ENCODE results near the gene BRK1.
"Not testable (repeated sequence)": the region's sequence is repeated elsewhere in the genome, so short reads cannot be mapped to it uniquely, and the experiment has no call there.

BRK1 gene

DNA sequence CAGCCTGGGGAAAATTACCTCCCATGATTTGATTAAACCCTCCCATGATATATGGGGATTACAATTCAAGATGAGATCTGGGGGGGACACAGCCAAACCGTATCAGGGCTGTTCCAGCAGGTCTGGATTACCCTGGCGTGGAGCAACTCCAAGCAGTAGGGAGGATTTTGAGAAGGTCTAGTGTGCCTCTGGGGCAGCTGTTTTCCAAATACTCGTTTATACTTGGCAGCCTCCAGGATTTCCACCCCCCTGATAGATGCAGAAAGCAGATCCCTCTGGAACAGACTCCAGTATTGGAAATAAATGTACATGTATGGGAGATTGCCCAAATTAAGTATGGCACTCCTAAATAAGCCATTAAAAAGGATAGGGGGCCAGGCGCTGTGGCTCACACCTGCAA is 41.6 kb downstream of the BRK1 start:
- H2AFZ ChIP-seq (ENCODE audit: low read depth, low read length, severe bottlenecking) = no peak overlapping the region
- H3K27me3 ChIP-seq (ENCODE audit: low read length) = no peaks in the 10 kb centered on the region
- peaks cover 4% of the 10 kb centered on the region; the same call in 1 of the 2 replicates for H3K36me3 ChIP-seq (ENCODE audit: low read length)
- no peaks in the 10 kb centered on the region for H3K9me3 ChIP-seq (ENCODE audit: insufficient read depth, low read length)
- H4K20me1 ChIP-seq (ENCODE audit: low read depth, low read length) = no peaks in the 10 kb centered on the region
- H3K9ac ChIP-seq (ENCODE audit: low read length) = no peak overlapping the region
- peaks cover 3% of the 10 kb centered on the region; the same call in 1 of the 2 replicates for H3F3A ChIP-seq (ENCODE audit: insufficient read depth)
- TF ChIP-seq, protein P1, sequence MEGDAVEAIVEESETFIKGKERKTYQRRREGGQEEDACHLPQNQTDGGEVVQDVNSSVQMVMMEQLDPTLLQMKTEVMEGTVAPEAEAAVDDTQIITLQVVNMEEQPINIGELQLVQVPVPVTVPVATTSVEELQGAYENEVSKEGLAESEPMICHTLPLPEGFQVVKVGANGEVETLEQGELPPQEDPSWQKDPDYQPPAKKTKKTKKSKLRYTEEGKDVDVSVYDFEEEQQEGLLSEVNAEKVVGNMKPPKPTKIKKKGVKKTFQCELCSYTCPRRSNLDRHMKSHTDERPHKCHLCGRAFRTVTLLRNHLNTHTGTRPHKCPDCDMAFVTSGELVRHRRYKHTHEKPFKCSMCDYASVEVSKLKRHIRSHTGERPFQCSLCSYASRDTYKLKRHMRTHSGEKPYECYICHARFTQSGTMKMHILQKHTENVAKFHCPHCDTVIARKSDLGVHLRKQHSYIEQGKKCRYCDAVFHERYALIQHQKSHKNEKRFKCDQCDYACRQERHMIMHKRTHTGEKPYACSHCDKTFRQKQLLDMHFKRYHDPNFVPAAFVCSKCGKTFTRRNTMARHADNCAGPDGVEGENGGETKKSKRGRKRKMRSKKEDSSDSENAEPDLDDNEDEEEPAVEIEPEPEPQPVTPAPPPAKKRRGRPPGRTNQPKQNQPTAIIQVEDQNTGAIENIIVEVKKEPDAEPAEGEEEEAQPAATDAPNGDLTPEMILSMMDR (IDR thresholded peaks at IDR 0.05; ENCODE audit: insufficient read depth, low read length, poor library complexity, severe bottlenecking) = no peak
- no peak for TF ChIP-seq EZH2phosphoT487 (conservative IDR thresholded peaks at IDR 0.05; ENCODE audit: low read length)
- H3K4me2 ChIP-seq (ENCODE audit: low read depth, low read length, poor library complexity, severe bottlenecking) = no peak overlapping the region
- H3K9me2 ChIP-seq (replicated peaks; ENCODE audit: insufficient read depth, low read length) = no peaks in the 10 kb centered on the region
- H3K79me2 ChIP-seq (ENCODE audit: insufficient read depth, low read length) = no peaks in the 10 kb centered on the region
- no peak overlapping the region for H3K27ac ChIP-seq (ENCODE audit: low read depth, low read length)
- no peak overlapping the region for H3K4me3 ChIP-seq (ENCODE audit: insufficient read depth, low read length, poor library complexity, severe bottlenecking)

DNA sequence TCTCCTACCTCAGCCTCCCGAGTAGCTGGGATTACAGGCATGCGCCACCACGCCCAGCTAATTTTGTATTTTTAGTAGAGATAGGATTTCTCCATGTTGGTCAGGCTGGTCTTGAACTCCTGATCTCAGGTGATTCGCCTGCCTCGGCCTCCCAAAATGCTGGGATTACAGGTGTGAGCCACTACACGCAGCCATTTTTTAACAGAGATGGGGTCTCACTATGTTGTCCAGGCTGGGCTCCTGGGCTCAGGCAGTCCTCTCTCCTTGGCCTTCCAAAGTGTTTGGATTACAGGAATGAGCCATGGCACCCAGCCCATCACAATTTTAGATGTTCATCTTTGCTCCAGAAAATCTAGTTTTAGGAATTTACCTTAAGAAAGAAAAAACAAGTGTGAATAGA is 43.1 kb downstream of the BRK1 start:
- not testable (repeated sequence) for H3K4me3 ChIP-seq (ENCODE audit: insufficient read depth, low read length, poor library complexity, severe bottlenecking); H3K4me2 ChIP-seq (ENCODE audit: low read depth, low read length, poor library complexity, severe bottlenecking)

GRCh38 chr3:10160346-10160745 is 44.9 kb downstream of the BRK1 start:
- Histone ChIP-seq H3K9me2 (replicated peaks; ENCODE audit: insufficient read depth, low read length) (no peaks in the 10 kb centered on the region), H3K27me3 (ENCODE audit: low read length) (no peaks in the 10 kb centered on the region), H3K9me3 (ENCODE audit: insufficient read depth, low read length) (no peaks in the 10 kb centered on the region), H4K20me1 (ENCODE audit: low read depth, low read length) (no peaks in the 10 kb centered on the region), H3K27ac (ENCODE audit: low read depth, low read length) (no peak overlapping the region), H2AFZ (ENCODE audit: low read depth, low read length, severe bottlenecking) (no peak overlapping the region), H3F3A (ENCODE audit: insufficient read depth) (no peaks in the 10 kb centered on the region; the same call in 1 of the 2 replicates), H3K4me2 (ENCODE audit: low read depth, low read length, poor library complexity, severe bottlenecking) (no peak overlapping the region), H3K9ac (ENCODE audit: low read length) (no peak overlapping the region), H3K79me2 (ENCODE audit: insufficient read depth, low read length) (no peaks in the 10 kb centered on the region), H3K36me3 (ENCODE audit: low read length) (no peaks in the 10 kb centered on the region), H3K4me3 (ENCODE audit: insufficient read depth, low read length, poor library complexity, severe bottlenecking) (no peak overlapping the region)
- TF ChIP-seq, protein P1 (IDR thresholded peaks at IDR 0.05; ENCODE audit: insufficient read depth, low read length, poor library complexity, severe bottlenecking) = no peak
- TF ChIP-seq EZH2phosphoT487 (conservative IDR thresholded peaks at IDR 0.05; ENCODE audit: low read length) = no peak

More for the DNA sequence above, 43.1 kb downstream of the BRK1 start:
- H3K9me2 ChIP-seq (replicated peaks; ENCODE audit: insufficient read depth, low read length); H3K79me2 ChIP-seq (ENCODE audit: insufficient read depth, low read length); H2AFZ ChIP-seq (ENCODE audit: low read depth, low read length, severe bottlenecking); H3K27me3 ChIP-seq (ENCODE audit: low read length); H3K9ac ChIP-seq (ENCODE audit: low read length); H3F3A ChIP-seq (ENCODE audit: insufficient read depth); H4K20me1 ChIP-seq (ENCODE audit: low read depth, low read length); H3K36me3 ChIP-seq (ENCODE audit: low read length); H3K27ac ChIP-seq (ENCODE audit: low read depth, low read length); H3K9me3 ChIP-seq (ENCODE audit: insufficient read depth, low read length): not testable (repeated sequence)

GRCh38 chr3:10160925-10161324 is 45.5 kb downstream of the BRK1 start:
- H3K9me2 ChIP-seq (replicated peaks; ENCODE audit: insufficient read depth, low read length) = no peaks in the 10 kb centered on the region
- H3K9ac ChIP-seq (ENCODE audit: low read length) = no peak overlapping the region
- H2AFZ ChIP-seq (ENCODE audit: low read depth, low read length, severe bottlenecking) = no peak overlapping the region
- H3K9me3 ChIP-seq (ENCODE audit: insufficient read depth, low read length) = no peaks in the 10 kb centered on the region
- no peak for TF ChIP-seq EZH2phosphoT487 (conservative IDR thresholded peaks at IDR 0.05; ENCODE audit: low read length)
- TF ChIP-seq, protein P1 (IDR thresholded peaks at IDR 0.05; ENCODE audit: insufficient read depth, low read length, poor library complexity, severe bottlenecking) = no peak
- H3K4me3 ChIP-seq (ENCODE audit: insufficient read depth, low read length, poor library complexity, severe bottlenecking) = no peak overlapping the region
- H3K4me2 ChIP-seq (ENCODE audit: low read depth, low read length, poor library complexity, severe bottlenecking) = no peak overlapping the region
- no peaks in the 10 kb centered on the region for H4K20me1 ChIP-seq (ENCODE audit: low read depth, low read length)
- no peak overlapping the region for H3K27ac ChIP-seq (ENCODE audit: low read depth, low read length)
- no peaks in the 10 kb centered on the region; the same call in 1 of the 2 replicates for H3F3A ChIP-seq (ENCODE audit: insufficient read depth)
- no peaks in the 10 kb centered on the region for H3K27me3 ChIP-seq (ENCODE audit: low read length)
- no peaks in the 10 kb centered on the region for H3K36me3 ChIP-seq (ENCODE audit: low read length)
- H3K79me2 ChIP-seq (ENCODE audit: insufficient read depth, low read length) = no peaks in the 10 kb centered on the region

All from SU-DHL-6 (cell line).